Measurements from ENCODE around the gene MAB21L4.

- TF ChIP-seq CTCF (conservative IDR thresholded peaks at IDR 0.05) = no peak
- no peak for TF ChIP-seq ZFX (IDR thresholded peaks at IDR 0.05)
Observed at GRCh38 chr2:240919161-240919781, 23.3 kb upstream of the MAB21L4 start.

All from C4-2B (cell line).